H54 (cell line): Measurements from ENCODE around the gene FZD4.
"Not testable (repeated sequence)": the region's sequence is repeated elsewhere in the genome, so short reads cannot be mapped to it uniquely, and the experiment has no call there.

ENCODE experiments used
- DNase-seq: peaks from one replicate; pipeline ENCODE4 v3.0.0; 2011; ENCODE audit warnings: low spot score, mixed read lengths; ENCODE audit not compliant: insufficient read length
- FAIRE-seq: peaks from 3 replicates; lab custom pipeline; 2011; peaks lifted over from hg19 to GRCh38; lab: Jason Lieb, UNC
- POLR2A ChIP-seq: IDR thresholded peaks from 2 replicates; pipeline ENCODE4 v1.6.1; 2011; ENCODE audit warnings: low read depth, mild to moderate bottlenecking, low read length

The FZD4 gene

DNA sequence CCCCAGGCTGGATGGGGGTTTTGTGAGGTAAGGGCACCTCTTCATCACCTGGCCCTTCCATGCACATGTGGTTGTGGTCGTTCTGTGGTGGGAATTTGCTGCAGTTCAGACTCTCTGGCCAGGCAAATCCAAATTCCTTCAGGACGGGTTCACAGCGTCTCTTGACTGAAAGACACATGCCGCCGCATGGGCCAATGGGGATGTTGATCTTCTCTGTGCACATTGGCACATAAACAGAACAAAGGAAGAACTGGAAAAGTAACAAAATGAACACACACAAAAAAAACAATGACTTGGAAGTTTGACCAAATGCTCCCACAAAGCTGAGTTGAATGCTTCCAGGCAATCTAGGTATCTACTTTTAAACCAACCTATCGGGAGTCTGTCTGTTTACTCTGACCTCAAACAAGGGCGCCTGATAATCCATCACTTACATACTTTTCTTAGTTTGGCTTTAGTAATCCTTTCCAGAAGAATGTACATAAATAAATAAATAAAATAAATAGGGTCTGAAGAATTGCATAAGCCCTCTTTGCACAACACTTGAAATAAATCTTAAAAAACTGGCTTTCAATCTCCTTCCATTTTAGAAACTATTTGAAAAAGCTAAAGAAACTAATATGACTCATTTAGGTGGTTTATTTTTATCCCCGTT lies 2.8 kb downstream of the FZD4 start:
- no peak for TF ChIP-seq POLR2A
- FAIRE-seq = no peak

DNA sequence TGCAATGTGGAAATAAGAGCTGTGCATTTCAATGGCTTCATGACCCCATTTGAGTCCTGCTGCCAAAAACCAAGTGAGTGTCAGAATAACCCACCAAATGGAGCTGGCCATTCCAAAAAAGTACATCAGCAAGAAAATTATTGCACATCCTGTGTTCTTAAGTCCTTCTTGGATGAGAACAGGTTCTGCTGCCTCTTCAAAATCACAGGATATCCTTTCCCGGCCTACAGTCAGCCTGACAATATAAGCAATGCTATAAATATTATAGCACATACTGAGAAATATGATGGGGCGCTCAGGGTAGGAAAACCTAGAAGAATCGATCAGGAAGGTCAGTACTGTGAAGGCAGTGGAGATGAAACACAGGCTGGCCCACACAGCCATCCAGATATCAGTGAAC lies 3.5 kb downstream of the FZD4 start:
- FAIRE-seq = no peak
- DNase-seq = no peak
- no peak for TF ChIP-seq POLR2A

More for the DNA sequence above, 2.8 kb downstream of the FZD4 start:
- DNase-seq = no peak

DNA sequence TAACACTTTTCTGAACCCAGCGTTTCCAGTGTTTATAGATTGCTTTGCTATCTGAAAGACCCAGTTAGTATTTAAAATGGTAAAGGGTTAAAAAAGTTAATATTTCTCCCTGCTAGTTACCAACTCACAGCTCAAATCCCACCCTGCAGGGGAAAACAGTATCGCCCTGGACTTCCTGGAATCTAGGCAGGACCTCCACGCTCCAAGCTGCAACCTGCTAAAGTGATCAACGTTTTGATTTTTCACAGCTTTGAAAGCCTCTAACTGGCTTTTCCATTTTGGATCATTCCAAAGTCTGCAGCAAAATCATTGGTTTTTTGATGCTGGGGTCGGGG lies 4.6 kb downstream of the FZD4 start:
- no peak for TF ChIP-seq POLR2A
- DNase-seq = no peak
- no peak for FAIRE-seq

DNA sequence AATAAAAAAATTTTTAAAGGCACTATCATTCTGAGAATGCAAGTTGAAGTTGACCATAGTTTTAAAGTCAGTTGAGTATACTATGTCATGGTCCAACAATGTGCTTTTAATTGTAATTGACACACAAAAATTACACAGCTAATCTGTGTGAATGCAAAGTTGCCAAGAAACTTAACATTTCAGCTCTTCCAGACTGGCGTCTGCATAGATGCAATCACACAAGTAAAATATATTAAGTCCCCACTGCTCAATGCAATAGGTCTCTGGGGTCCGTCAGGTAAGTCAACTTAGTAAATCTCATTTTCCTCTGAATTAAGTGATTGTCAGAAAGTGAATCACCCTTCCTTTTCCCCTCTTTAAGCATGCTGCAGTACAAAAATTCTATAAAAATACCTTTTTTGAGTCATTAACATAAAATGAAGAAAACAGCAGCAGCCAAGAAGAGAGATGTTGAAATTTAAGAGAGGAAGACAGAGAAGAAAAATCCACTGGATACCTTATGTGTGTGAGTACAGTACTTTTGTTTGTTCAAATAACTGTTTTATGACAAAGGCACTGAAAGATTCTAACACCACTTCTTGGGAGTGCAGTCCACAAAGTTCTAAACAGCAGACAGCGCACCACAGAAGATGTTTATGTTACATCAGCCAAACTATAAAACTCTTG lies 5.1 kb downstream of the FZD4 start:
- TF ChIP-seq POLR2A = no peak
- FAIRE-seq (no peak), DNase-seq (no peak)

DNA sequence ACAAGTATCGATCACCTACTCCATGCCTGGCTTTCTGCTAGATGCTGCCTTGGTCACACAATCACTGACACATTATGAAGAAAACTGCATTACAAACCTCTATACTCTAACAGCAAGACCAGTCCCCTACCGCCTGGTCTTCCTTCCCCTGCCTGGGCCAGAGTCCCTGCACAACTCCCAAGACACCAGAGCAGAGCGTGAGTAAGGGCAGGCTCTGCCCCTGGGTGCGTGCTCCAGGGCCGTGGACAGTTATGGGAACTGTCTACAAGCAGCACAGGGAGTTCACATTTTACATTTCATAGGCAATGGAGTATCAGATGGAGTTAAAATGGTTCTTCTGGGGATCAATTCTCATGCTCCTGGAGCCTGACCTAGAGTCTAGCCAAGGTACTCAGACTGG lies 6.5 kb downstream of the FZD4 start:
- TF ChIP-seq POLR2A = no peak
- FAIRE-seq (no peak), DNase-seq (no peak)

DNA sequence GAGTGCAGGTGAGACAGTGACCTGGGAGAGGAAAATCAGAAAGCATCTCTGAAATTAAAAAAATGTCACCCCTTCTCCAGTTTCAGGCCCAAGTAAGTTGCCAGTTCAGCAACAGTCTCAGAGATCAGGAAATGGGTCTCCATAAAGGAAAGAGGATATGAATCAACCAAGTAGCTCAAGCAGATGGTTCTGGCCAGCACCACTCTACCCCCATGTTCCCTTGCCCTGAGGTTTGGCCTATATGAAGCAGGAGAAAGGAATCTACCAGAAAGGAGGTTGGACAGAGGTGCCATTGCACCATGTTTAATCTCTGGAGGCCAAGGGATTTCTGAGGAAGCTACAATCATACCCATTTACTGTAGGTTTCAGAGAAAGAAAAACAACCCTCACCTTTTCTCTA lies 7.7 kb downstream of the FZD4 start:
- FAIRE-seq (no peak), DNase-seq (no peak)
- no peak for TF ChIP-seq POLR2A

DNA sequence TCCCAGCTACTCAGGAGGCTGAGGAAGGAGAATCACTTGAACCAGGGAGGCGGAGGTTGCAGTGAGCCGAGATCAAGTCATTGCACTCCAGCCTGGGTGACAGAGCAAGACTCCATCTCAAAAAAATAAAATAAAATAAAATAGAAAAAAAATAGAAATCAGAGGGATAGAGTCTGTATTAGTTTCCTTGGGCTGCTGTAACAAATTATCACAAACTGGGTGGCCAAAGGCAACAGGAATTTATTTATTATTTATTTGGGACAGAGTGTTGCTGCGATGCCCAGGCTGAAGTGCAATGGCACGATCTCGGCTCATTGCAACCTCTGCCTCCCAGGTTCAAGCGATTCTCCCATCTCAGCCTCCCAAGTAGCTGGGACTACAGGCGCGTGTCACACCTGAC lies 11.7 kb downstream of the FZD4 start:
- FAIRE-seq, DNase-seq: not testable (repeated sequence)

DNA sequence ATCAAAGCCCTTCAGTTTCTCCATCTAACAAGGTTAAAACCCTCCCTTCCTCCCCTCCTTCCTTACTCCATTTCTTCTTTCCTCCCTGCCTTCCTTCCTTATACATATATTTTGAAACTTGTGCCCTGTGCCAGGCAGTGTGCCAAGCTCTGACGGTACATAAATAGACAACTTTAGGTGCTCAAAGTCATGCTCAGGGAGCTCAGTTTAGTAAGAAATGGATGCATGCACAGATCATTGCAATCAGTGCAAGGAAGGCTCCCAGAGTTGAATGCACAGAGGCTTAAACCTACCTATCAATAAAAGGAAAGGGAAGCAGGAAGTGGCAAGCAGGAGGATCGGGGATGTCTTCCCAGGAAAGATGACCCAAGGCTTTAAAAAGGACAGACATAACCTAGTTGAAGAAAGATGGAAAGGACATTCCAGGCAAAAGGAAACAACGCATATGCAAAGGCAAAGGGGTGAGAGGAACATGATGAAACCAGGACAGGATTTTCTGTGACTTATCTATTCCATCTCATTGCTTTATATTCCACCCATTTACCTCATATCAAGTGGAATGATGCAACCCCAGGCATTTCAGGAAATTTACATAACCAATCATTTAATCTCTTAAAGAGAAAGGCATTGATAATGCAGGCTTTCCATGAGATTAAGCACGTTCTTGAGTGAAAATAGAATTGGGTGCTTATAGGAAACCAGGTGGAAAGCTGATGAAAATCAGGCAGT lies 13.2 kb downstream of the FZD4 start:
- FAIRE-seq = no peak
- no peak for TF ChIP-seq POLR2A
- DNase-seq = no peak

DNA sequence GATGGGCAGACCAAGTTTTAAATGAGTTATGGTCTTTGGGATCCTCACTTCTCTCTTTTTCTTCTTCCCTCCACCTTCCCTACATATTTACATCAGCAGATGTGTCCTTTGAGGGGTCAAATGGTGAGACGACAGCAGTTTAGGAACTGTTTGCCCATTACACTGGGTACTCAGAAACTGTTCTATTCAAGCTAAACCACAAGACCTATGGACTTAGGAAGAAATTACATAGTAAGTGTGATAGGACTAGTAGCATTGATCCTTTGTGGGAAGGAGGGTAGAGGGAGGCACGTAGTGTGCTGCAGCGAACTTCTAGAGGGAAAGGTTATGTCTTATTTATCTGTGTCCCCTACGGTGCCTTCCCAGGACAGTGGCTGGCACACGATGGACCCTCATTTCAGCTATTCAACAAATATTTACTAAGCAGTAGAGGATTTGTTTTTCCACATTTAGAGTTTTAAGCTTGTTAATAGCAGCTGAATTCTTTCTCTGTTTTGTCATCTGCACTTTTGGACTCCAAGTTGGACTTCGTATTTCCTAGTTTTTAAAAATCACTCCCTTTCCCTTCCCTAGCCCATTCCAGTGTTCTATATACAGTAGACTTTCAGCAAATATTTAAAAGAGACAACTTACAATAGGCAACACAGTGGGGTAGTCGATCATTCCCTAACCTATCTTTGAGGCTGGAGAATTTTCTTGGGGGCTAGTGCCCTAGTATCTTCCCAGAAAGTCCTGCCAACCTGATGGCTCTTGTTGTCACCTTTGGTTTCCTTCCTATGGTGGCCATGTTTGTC lies 13.9 kb downstream of the FZD4 start:
- no peak for FAIRE-seq
- no peak for DNase-seq
- no peak for TF ChIP-seq POLR2A

DNA sequence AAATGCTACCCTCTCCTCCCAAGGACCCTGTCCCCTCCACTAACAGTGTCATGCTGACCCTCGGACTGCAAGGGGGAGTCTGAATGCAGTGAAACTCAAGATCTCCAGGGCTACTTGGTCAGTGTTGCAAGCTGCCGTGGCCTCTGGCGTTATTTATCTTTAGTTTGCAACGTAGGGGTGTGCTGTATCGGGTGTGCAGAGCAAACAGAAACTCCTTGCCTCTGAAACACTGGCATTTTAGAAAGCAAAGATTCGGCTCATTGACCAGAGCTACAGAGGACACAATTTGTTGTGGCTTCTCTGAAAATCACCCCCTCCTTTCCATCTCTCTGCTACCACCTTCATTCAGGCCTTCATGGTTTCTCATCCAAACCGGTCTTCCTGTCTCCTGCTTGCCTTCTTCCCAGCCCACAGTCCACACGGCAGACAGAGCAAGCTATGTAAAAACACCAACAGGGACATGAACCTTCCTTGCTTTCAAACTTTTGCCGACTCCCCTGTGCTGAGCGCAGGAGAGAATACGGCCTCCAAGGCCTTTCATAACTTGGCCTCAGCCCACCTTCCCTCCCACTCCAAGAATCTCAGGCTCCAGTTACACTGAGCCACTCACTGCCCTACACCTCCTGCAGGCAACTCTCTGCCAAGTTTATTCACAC lies 14.9 kb downstream of the FZD4 start:
- FAIRE-seq (no peak), DNase-seq (no peak)
- TF ChIP-seq POLR2A = no peak

DNA sequence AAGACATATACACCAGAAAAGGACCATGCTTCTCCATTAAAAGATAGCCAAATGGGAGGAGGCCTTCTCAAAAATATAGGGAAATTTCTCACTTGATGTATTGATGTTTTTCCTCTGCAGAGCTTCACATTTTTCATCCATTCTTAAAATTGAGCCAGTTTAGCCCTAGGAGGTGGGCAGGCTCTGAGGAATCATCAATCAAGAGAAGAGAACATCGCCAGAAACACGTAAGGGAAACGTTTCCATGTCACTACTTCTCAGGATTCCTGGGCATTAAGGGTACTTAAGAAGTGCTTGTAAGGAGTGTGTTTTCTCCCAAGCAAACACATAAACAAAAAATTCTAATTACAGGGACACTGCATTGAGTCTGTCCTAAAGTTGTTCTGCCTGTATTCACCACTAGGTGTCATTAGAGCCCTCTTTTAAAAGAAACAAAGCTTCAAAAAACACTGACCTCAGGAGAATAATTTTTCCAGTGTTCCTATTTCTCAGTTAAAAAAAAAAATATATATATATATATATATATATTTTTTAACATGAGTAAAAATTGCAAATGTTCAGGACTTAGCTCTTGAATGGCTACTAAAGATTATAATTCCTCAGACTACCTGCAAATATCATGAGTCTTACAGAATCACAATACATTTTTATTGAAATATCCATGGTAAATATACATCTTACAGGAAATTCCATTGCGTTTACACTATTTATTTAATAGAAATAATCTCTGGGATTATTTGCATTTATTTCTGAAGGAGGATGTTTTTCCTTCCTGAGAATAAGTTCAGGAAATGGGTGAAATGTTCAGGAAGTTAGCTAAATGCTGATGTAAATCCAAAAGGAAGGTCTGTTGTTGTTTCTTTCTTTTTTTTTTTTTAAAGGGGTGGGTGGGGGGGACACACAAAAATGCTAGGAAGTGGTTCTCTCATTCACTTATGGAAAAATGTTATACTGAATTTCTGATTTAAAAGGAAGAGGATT lies 16.0 kb downstream of the FZD4 start:
- no peak for TF ChIP-seq POLR2A
- DNase-seq (no peak), FAIRE-seq (no peak)

DNA sequence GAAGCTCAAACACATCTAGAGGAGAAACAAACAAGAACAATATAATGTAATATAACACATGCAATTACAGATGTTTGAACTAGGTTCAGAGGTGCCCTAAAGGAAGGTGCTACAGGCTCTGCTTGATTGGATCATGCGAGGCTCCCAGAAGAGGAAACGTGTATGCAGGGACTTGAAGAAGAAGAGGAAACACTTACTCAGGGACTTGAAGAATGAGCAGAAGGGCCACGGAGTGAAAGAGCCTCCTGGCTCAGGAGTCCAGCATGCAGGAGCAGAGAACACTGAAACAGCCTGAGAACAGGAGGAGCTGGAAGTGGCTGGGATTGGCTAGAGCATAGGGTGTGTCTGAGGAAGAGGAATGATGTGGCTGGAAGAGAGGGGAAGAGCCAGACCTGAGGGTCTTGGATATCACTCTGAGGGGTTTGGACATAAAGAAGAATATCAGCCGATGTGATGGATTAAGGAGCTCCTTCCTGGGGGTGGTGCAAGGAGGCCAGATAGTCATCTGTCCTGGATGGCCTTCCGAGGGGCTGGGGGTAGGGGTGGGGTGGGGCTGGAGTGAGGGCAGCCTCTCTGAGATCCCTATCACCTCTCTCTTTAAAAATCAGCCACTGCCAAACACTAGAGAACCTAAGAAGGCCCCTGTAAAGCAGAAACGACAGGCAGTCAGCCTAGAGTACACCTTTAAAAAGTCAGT lies 16.8 kb downstream of the FZD4 start:
- no peak for TF ChIP-seq POLR2A
- DNase-seq (no peak), FAIRE-seq (no peak)

DNA sequence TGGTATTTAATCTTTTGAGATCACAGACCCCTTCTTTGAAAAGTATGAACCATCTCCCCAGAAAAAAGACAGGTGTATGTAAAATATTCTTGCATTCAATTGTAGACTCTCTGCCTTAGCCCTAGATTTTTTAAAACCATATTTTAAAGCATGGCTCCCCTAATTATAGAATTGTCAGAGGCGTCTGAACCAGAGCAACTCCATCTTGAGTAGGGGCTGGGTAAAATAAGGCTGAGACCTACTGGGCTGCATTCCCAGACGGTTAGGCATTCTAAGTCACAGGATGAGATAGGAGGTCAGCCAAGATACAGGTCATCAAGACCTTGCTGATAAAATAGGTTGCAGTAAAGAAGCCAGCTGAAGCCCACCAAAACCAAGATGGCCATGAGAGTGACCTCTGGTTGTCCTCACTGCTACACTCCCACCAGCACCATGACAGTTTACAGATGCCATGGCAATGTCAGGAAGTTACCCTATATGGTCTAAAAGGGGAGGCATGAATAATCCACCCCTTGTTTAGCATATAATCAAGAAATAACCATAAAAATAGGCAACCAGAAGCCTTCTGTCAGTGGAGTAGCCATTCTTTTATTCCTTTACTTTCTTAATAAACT lies 17.9 kb downstream of the FZD4 start:
- FAIRE-seq, DNase-seq: not testable (repeated sequence)
